GM12865 (cell line): Measurements from ENCODE around the gene SDC4.
A peak's percentile ranks its signal among the peaks of the same experiment; 100 is the strongest.

Source experiments
- DNase-seq: peaks from one replicate; pipeline ENCODE4 v3.0.0; 2010; ENCODE audit warnings: low read depth
- H3K4me3 ChIP-seq: 2 replicates; pipeline ENCODE4 v1.5.1; 2011; ENCODE audit warnings: mild to moderate bottlenecking, low read depth, low read length, control low read depth
- CTCF ChIP-seq: IDR thresholded peaks from 2 replicates; pipeline ENCODE4 v1.5.1; 2011; ENCODE audit warnings: low read length, control low read depth, low read depth, inconsistent platforms; ENCODE audit not compliant: insufficient read depth; ENCODE audit errors: missing control alignments

The SDC4 gene

DNA sequence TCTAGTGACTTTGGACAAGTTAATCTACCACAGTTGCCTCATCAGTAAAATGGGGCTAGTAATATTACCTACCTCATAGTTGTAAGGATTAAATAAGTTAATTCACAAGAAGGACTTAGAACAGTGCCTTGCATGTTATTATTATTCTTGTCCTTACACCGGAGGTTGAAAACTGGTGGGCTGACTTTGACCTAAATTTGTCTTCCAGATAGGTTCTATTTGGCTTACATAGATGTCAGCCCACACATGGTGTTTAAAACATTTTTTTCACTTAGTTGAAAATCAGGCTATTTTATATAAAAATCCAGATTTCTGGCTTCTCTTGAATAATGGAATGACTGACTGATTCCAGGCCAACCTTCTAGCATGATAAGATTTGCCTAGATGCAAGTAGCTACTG lies 18.0 kb upstream of the SDC4 start:
- TF ChIP-seq CTCF: no peak
- H3K4me3 ChIP-seq: no peak overlapping the region
- DNase-seq: no peak

DNA sequence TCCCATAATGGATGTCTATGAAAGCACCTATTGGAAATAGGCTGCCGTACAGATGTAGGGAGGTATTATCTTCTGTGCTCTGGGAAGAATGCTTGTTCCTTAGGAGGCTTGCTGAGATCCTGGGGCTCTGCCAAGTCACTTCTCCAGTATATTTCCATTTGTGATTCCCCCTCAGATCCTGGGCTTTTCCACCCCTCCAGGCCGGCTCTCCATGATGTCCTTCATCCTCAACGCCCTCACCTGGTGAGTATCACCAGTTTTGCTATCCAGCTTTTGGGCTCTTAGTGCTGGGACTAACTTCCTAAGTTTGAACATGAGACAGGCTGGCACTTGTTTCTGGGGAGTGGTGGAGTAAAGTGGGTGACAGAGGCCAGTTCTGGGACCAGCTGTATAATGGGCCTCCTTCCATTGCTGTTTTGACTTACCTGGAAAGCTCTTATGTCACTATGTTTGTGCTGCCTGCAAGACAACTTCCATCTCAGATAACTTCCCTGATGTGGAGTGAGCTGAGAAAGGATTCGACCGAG lies 17.3 kb upstream of the SDC4 start:
- TF ChIP-seq CTCF: no peak
- DNase-seq: no peak
- H3K4me3 ChIP-seq: no peak overlapping the region

DNA sequence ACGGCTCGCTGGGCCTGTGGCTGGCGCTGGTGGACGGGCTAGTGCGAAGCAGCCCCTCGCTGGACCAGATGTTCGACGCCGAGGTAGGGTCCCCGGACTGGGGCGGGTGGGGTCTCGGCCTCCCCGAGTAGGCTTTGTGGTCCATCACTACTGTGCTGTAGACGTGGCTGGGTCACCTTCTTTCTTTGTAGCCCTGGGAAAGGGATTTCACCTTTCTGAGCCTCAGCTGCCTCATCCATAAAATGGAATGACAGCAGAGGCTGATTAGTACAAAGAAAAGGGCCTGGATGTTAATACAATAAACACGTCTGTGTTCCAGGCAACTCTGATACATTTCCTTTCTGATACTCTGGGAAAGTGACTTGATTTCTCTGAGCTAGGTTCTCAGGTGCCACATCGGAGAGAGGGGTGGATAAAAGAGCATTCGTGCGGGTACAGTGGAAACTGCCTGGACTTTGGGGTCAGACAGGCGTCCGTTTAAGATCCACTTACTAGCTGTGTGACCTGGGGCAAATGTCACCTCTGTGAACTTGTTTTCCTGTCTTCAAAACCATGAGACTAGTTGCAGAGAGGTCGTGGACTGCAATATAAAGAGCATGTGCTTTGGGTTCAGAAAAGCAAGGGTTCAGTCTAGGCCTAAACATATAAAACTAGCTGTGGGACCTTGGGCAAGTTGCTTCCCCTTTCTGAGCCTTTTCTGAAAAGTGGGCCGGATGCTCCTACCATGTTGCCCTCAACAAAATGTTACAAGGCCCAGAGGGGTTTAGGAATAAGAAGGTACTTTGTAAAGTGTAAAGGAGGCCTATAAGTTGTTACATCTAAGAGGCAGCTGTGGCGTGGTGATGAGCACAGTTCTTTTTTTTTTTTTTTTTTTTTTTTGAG lies 15.6 kb upstream of the SDC4 start:
- peak overlapping the region; percentile 87 for H3K4me3 ChIP-seq
- DNase-seq: peak; percentile 20
- no peak for TF ChIP-seq CTCF

DNA sequence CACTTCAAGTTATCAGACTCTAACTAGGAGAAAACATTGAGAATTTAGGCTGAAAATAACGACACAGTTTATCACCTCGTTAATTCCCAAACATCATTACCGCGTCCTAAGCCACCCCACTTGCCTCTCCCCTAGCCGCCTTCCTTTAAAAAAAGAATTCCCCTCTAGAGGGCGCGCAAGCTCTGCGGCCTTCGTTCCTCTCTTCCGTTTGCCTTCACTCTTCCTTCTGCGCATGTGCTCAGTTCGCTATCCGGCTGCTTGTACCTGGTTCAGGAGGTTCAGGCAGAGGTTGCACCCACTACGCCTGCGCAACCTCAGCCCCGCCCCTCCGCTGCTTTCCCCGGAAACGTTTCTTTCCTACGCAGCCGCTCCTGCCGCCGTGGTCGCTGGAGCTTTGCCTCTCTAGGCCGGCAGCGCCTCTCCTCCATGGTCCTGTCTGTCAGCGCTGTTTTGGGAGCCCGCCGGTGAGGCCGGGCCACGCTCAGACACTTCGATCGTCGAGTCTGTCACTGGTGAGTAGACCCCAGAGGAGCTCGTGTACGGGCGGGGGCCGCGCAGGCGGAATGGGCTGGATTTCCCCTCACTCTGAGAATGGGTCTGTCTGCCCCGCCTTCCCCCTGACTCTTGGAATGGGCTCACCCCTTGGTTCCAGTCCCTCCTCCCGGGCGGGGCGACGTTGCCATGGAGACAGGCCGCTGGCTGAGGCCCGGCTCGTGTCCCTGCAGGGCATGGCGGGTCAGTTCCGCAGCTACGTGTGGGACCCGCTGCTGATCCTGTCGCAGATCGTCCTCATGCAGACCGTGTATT lies 14.8 kb upstream of the SDC4 start, which contains the start of gene SYS1:
TSS of gene SYS1 (plus strand) at position 353 of the 807 bp plus-strand sequence. CDS start at position 729, 376 bp downstream.
- TF ChIP-seq CTCF: peak; percentile 87
- H3K4me3 ChIP-seq: peak within 1 kb of the TSS; percentile 87
- peak; percentile 98 for DNase-seq

- H3K4me3 ChIP-seq: no peak overlapping the region
- no peak for DNase-seq
- TF ChIP-seq CTCF: no peak
Measured at GRCh38 chr20:45361793-45362192, 13.6 kb upstream of the SDC4 start.

GRCh38 chr20:45359406-45360148 lies 11.4 kb upstream of the SDC4 start:
- H3K4me3 ChIP-seq: no peak overlapping the region
- peak; percentile 25 for DNase-seq
- no peak for TF ChIP-seq CTCF
